ENCODE measurements around the gene AVEN. TPM values are rescaled to one million over a fixed set of nuclear protein-coding genes. Genes with fewer than 3 reads are reported as not detected.
A peak's percentile ranks its signal among the peaks of the same experiment; 100 is the strongest.

The AVEN gene
- total and polyA plus RNA-seq, 9 of the 15 experiments (the other 6 are each of a cell fraction or from before 2014, with no cell fraction given): 1.5 to 6.4 (median 4.7) TPM

- TF ChIP-seq RAD21 (CRISPR knock-in tag; conservative IDR thresholded peaks at IDR 0.05 in 1 of 2, IDR thresholded peaks at IDR 0.05 in 1 of 2): peak; percentile 39 to 52
- 0 out of 2 replicates have a peak, but pooled peaks have one; percentile 11 for TF ChIP-seq GTF2E2 (tag; IDR thresholded peaks at IDR 0.05)
- TF ChIP-seq CBFA2T3 (IDR thresholded peaks at IDR 0.05): peak; percentile 71
- TF ChIP-seq DNMT1 (IDR thresholded peaks at IDR 0.05): no peak
- TF ChIP-seq MTA2 (IDR thresholded peaks at IDR 0.05; ENCODE audit: low read depth): 0 out of 2 replicates have a peak, but pooled peaks have one; percentile 17
- no peak for TF ChIP-seq CAMTA2 (CRISPR knock-in tag; conservative IDR thresholded peaks at IDR 0.05)
- no peak for TF ChIP-seq FOXJ2 (tag; IDR thresholded peaks at IDR 0.05)
- no peak for TF ChIP-seq ZNF449 (CRISPR knock-in tag; IDR thresholded peaks at IDR 0.05)
- TF ChIP-seq FOXA3 (CRISPR knock-in tag; conservative IDR thresholded peaks at IDR 0.05 in 1 of 2, IDR thresholded peaks at IDR 0.05 in 1 of 2): peak; percentile 64 to 92; a peak in 3 of 4 replicates
- TF ChIP-seq LCOR (CRISPR knock-in tag; IDR thresholded peaks at IDR 0.05): 0 out of 2 replicates have a peak, but pooled peaks have one; percentile 32
- TF ChIP-seq SMARCA4 (IDR thresholded peaks at IDR 0.05): no peak
- no peak for TF ChIP-seq ADNP (tag; IDR thresholded peaks at IDR 0.05)
- TF ChIP-seq HNRNPK (IDR thresholded peaks at IDR 0.05; ENCODE audit: low read depth, low read length, poor library complexity, severe bottlenecking): no peak
- no peak for TF ChIP-seq ZNF609 (CRISPR knock-in tag; IDR thresholded peaks at IDR 0.05; ENCODE audit: borderline replicate concordance)
- no peak for TF ChIP-seq HBP1 (CRISPR knock-in tag; IDR thresholded peaks at IDR 0.05)
- no peak for TF ChIP-seq FOXM1 (IDR thresholded peaks at IDR 0.05; ENCODE audit: low read depth)
- TF ChIP-seq FOXM1 (CRISPR knock-in tag; IDR thresholded peaks at IDR 0.05; ENCODE audit: low read depth): no peak
- TF ChIP-seq KDM5B (IDR thresholded peaks at IDR 0.05; ENCODE audit: insufficient replicate concordance, low read depth, low read length): no peak
- TF ChIP-seq ETS1 (conservative IDR thresholded peaks at IDR 0.05; ENCODE audit: control insufficient read depth, low read depth, low read length): no peak
These were observed 83.1 kb downstream of the AVEN start (continued) for GRCh38 chr15:33955945-33956344.
